ENCODE data around the gene ARMH2. TPM values are rescaled to one million over a fixed set of nuclear protein-coding genes. Genes with fewer than 3 reads are reported as not detected.

ARMH2 gene
- total and polyA plus RNA-seq, 9 of the 15 experiments (the other 6 are each of a cell fraction or from before 2014, with no cell fraction given), result not detected

DNA sequence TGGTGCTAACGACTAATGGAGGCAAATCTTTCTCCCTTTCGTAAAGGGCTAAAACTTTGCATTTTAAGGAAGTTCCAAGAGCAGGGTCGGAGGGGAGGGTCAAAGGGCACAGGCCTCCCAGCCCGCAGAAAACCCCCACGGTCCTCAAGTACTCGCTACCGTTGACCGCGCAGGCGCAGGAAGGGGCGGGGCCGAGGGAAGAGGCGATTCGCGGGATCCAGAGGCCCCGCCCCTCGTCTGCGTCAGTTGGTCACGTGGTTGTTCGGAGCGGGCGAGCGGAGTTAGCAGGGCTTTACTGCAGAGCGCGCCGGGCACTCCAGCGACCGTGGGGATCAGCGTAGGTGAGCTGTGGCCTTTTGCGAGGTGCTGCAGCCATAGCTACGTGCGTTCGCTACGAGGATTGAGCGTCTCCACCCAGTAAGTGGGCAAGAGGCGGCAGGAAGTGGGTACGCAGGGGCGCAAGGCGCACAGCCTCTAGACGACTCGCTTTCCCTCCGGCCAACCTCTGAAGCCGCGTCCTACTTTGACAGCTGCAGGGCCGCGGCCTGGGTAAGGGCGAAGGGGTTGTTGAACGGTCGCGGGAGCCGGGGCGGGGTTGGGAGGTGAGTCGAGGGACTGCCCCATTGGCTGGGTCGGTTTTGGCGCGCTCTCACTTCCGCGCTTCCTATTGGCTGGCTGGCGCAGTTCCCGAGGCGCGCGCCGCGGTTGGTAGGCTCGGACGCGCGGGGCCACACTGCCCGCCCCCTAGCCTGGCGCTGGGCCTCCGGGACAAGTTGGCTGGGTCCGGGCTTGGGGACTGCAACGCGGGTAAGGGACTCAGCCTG lies 23.8 kb downstream of the ARMH2 start, which contains the start of gene GMNN (continued):
- TF ChIP-seq ETS2 (tag; IDR thresholded peaks at IDR 0.05; ENCODE audit: borderline replicate concordance, poor library complexity, severe bottlenecking) (no peak), PPARD (CRISPR knock-in tag; IDR thresholded peaks at IDR 0.05) (no peak), HOXB6 (CRISPR knock-in tag; IDR thresholded peaks at IDR 0.05; ENCODE audit: borderline replicate concordance) (no peak), ZNF431 (CRISPR knock-in tag; IDR thresholded peaks at IDR 0.05) (peak; percentile 60; the same call in 1 of the 2 replicates), CXXC5 (CRISPR knock-in tag; IDR thresholded peaks at IDR 0.05) (peak; percentile 87), NELFE (IDR thresholded peaks at IDR 0.05; ENCODE audit: insufficient read depth, insufficient read length) (no peak), BCOR (IDR thresholded peaks at IDR 0.05) (peak; percentile 29; the same call in 1 of the 2 replicates), ZC3H11A (IDR thresholded peaks at IDR 0.05; ENCODE audit: low read depth, low read length) (no peak), CBX2 (IDR thresholded peaks at IDR 0.05; ENCODE audit: insufficient read depth, low read length, poor library complexity, severe bottlenecking) (no peak), LEF1 (IDR thresholded peaks at IDR 0.05) (peak; percentile 79; the same call in 1 of the 2 replicates), PHB (CRISPR knock-in tag; IDR thresholded peaks at IDR 0.05) (peak; percentile 84; the same call in 1 of the 2 replicates), CTBP1 (IDR thresholded peaks at IDR 0.05; ENCODE audit: borderline replicate concordance) (peak; percentile 79; the same call in 1 of the 2 replicates), TCFL5 (CRISPR knock-in tag; conservative IDR thresholded peaks at IDR 0.05) (no peak), SLC30A9 (CRISPR knock-in tag; IDR thresholded peaks at IDR 0.05) (no peak), SREBF2 (CRISPR knock-in tag; IDR thresholded peaks at IDR 0.05) (no peak)
- TF ChIP-seq, protein P1, sequence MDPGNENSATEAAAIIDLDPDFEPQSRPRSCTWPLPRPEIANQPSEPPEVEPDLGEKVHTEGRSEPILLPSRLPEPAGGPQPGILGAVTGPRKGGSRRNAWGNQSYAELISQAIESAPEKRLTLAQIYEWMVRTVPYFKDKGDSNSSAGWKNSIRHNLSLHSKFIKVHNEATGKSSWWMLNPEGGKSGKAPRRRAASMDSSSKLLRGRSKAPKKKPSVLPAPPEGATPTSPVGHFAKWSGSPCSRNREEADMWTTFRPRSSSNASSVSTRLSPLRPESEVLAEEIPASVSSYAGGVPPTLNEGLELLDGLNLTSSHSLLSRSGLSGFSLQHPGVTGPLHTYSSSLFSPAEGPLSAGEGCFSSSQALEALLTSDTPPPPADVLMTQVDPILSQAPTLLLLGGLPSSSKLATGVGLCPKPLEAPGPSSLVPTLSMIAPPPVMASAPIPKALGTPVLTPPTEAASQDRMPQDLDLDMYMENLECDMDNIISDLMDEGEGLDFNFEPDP (CRISPR knock-in tag; IDR thresholded peaks at IDR 0.05), result no peak
- TF ChIP-seq, protein P2, sequence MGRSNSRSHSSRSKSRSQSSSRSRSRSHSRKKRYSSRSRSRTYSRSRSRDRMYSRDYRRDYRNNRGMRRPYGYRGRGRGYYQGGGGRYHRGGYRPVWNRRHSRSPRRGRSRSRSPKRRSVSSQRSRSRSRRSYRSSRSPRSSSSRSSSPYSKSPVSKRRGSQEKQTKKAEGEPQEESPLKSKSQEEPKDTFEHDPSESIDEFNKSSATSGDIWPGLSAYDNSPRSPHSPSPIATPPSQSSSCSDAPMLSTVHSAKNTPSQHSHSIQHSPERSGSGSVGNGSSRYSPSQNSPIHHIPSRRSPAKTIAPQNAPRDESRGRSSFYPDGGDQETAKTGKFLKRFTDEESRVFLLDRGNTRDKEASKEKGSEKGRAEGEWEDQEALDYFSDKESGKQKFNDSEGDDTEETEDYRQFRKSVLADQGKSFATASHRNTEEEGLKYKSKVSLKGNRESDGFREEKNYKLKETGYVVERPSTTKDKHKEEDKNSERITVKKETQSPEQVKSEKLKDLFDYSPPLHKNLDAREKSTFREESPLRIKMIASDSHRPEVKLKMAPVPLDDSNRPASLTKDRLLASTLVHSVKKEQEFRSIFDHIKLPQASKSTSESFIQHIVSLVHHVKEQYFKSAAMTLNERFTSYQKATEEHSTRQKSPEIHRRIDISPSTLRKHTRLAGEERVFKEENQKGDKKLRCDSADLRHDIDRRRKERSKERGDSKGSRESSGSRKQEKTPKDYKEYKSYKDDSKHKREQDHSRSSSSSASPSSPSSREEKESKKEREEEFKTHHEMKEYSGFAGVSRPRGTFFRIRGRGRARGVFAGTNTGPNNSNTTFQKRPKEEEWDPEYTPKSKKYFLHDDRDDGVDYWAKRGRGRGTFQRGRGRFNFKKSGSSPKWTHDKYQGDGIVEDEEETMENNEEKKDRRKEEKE (IDR thresholded peaks at IDR 0.05; ENCODE audit: borderline replicate concordance in 1 of 2, control insufficient read depth in 1 of 2, low read depth in 2 of 2, low read length in 1 of 2), result no peak
- TF ChIP-seq, protein P3, sequence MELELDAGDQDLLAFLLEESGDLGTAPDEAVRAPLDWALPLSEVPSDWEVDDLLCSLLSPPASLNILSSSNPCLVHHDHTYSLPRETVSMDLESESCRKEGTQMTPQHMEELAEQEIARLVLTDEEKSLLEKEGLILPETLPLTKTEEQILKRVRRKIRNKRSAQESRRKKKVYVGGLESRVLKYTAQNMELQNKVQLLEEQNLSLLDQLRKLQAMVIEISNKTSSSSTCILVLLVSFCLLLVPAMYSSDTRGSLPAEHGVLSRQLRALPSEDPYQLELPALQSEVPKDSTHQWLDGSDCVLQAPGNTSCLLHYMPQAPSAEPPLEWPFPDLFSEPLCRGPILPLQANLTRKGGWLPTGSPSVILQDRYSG (tag; conservative IDR thresholded peaks at IDR 0.05; ENCODE audit: low read depth), result no peak
- TF ChIP-seq, protein P4, sequence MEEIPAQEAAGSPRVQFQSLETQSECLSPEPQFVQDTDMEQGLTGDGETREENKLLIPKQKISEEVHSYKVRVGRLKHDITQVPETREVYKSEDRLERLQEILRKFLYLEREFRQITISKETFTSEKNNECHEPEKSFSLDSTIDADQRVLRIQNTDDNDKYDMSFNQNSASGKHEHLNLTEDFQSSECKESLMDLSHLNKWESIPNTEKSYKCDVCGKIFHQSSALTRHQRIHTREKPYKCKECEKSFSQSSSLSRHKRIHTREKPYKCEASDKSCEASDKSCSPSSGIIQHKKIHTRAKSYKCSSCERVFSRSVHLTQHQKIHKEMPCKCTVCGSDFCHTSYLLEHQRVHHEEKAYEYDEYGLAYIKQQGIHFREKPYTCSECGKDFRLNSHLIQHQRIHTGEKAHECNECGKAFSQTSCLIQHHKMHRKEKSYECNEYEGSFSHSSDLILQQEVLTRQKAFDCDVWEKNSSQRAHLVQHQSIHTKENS (CRISPR knock-in tag; IDR thresholded peaks at IDR 0.05), result no peak
- TF ChIP-seq, protein P5, sequence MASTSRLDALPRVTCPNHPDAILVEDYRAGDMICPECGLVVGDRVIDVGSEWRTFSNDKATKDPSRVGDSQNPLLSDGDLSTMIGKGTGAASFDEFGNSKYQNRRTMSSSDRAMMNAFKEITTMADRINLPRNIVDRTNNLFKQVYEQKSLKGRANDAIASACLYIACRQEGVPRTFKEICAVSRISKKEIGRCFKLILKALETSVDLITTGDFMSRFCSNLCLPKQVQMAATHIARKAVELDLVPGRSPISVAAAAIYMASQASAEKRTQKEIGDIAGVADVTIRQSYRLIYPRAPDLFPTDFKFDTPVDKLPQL (IDR thresholded peaks at IDR 0.05; ENCODE audit: extremely low read depth, insufficient read length), result no peak

All from K562 (cell line).